ENCODE results near the gene TUBB6.

DNA sequence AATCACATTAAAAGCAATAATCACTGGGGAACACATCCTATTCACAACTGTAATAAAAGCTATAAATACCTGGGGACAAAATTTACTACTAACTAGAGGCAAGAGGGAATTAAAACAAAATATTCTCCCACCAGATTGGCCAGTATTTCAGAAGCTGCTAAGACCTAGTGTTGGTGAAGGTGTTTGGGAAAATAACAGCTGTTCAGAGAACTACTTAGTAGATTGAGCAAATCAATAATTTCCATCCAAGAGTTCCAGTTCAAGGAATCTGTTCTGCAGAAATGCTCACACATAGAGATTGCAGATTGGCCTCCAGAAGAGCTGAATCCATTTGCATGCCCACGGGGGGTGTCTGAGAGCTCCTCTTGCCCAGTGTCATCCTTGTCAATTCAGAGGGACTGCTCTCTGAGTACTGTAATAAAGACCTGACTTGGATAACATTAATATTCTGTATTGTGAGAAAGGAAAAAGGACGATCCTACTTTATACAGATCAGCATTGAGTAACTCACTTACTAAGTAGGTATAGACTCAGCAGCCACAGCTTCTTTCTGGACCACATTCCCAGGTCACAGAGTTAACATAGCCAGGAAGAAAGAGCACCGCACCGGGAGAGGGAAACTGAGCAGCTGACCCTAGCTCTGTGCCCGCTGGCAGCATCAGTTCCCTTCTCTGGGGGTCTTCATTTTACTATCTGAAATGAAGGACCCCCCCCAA is 5.6 kb downstream of the TUBB6 start:
- TF ChIP-seq, protein P1, sequence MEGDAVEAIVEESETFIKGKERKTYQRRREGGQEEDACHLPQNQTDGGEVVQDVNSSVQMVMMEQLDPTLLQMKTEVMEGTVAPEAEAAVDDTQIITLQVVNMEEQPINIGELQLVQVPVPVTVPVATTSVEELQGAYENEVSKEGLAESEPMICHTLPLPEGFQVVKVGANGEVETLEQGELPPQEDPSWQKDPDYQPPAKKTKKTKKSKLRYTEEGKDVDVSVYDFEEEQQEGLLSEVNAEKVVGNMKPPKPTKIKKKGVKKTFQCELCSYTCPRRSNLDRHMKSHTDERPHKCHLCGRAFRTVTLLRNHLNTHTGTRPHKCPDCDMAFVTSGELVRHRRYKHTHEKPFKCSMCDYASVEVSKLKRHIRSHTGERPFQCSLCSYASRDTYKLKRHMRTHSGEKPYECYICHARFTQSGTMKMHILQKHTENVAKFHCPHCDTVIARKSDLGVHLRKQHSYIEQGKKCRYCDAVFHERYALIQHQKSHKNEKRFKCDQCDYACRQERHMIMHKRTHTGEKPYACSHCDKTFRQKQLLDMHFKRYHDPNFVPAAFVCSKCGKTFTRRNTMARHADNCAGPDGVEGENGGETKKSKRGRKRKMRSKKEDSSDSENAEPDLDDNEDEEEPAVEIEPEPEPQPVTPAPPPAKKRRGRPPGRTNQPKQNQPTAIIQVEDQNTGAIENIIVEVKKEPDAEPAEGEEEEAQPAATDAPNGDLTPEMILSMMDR (tag by site-specific recombination; IDR thresholded peaks at IDR 0.05): no peak
- TF ChIP-seq YY1 (tag by site-specific recombination; IDR thresholded peaks at IDR 0.05) (no peak), ZNF174 (tag by site-specific recombination; IDR thresholded peaks at IDR 0.05) (no peak), KLF1 (tag by site-specific recombination; IDR thresholded peaks at IDR 0.05) (no peak), KLF9 (tag by site-specific recombination; IDR thresholded peaks at IDR 0.05; ENCODE audit: low read depth) (no peak), ZNF24 (tag by site-specific recombination; IDR thresholded peaks at IDR 0.05) (no peak), GFI1B (tag by site-specific recombination; IDR thresholded peaks at IDR 0.05) (no peak), IKZF3 (tag by site-specific recombination; IDR thresholded peaks at IDR 0.05) (no peak), HOXC10 (CRISPR knock-in tag; IDR thresholded peaks at IDR 0.05) (no peak), ZNF121 (tag by site-specific recombination; IDR thresholded peaks at IDR 0.05) (no peak)
- TF ChIP-seq, protein P2, sequence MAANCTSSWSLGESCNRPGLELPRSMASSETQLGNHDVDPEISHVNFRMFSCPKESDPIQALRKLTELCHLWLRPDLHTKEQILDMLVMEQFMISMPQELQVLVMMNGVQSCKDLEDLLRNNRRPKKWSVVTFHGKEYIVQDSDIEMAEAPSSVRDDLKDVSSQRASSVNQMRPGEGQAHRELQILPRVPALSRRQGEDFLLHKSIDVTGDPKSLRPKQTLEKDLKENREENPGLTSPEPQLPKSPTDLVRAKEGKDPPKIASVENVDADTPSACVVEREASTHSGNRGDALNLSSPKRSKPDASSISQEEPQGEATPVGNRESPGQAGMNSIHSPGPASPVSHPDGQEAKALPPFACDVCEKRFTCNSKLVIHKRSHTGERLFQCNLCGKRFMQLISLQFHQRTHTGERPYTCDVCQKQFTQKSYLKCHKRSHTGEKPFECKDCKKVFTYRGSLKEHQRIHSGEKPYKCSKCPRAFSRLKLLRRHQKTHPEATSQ (tag by site-specific recombination; IDR thresholded peaks at IDR 0.05): no peak
- TF ChIP-seq, protein P3, sequence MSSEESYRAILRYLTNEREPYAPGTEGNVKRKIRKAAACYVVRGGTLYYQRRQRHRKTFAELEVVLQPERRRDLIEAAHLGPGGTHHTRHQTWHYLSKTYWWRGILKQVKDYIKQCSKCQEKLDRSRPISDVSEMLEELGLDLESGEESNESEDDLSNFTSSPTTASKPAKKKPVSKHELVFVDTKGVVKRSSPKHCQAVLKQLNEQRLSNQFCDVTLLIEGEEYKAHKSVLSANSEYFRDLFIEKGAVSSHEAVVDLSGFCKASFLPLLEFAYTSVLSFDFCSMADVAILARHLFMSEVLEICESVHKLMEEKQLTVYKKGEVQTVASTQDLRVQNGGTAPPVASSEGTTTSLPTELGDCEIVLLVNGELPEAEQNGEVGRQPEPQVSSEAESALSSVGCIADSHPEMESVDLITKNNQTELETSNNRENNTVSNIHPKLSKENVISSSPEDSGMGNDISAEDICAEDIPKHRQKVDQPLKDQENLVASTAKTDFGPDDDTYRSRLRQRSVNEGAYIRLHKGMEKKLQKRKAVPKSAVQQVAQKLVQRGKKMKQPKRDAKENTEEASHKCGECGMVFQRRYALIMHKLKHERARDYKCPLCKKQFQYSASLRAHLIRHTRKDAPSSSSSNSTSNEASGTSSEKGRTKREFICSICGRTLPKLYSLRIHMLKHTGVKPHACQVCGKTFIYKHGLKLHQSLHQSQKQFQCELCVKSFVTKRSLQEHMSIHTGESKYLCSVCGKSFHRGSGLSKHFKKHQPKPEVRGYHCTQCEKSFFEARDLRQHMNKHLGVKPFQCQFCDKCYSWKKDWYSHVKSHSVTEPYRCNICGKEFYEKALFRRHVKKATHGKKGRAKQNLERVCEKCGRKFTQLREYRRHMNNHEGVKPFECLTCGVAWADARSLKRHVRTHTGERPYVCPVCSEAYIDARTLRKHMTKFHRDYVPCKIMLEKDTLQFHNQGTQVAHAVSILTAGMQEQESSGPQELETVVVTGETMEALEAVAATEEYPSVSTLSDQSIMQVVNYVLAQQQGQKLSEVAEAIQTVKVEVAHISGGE (tag by site-specific recombination; conservative IDR thresholded peaks at IDR 0.05; ENCODE audit: low read depth): no peak
